ENCODE results near the gene PELI2.

GRCh38 chr14:56185992-56186391, 67.8 kb downstream of the PELI2 start:
- no peak for TF ChIP-seq CTCF (IDR thresholded peaks at IDR 0.05)
- no peak for TF ChIP-seq POLR2A (IDR thresholded peaks at IDR 0.05)
